T follicular helper cell (primary cell): Measurements from ENCODE around the gene ZNF367.
A peak's percentile ranks its signal among the peaks of the same experiment; 100 is the strongest.

Experiments used
- DNase-seq: peaks from one replicate; pipeline ENCODE4 v3.0.0-alpha.2; 2020; ENCODE audit warnings: low read depth

Gene ZNF367

DNA sequence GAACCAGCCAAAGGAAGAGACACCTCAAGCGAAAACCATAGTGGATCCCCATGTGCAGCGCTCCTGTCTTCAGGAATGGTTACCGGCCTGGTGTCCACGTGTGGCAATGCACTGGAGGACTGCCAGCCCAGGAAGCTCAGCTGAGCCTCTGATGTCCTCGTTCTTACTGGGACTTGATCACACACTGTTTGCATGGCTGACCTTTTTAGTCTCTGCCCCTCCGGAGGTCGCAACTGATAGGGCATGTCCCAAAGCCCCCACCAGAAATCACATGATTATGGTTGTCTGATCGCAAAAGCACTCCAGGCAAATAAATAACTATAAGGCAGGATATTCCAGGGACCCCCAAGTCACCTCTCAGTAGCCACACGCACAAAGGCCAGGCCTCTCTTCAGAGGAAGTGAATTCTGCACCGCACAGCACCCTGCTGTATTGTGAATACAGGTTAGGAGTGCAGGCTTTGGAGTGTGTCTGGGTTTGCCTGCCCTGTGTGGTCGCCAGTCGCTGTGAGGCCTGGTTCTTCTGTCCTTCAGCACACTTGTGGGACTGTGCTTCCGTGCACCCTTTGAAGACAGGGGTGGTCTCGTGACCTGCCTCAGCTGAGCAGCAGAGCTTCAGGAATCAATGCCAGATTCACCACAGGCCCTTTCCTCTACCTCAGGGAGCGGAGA lies 18.4 kb upstream of the ZNF367 start:
- DNase-seq = no peak

DNA sequence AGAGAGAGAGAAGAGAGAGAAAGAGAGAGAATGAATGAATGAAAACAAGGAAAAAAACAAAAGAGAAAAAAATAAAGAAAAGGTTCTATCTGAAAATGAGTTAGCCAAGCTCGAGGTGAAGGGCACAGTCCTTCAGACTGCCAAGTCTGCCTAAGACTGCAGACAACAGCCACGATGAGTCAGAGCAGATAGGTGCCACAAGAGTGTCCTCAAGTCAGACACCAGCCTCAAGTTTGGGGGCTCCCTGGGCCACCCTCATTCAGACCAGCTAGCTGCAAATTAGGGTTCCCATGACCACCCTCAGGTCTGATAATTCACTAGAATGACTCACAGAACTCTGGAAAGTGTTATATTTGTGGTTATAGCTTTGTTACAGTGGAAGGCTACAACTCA lies 17.9 kb upstream of the ZNF367 start:
- no peak for DNase-seq

DNA sequence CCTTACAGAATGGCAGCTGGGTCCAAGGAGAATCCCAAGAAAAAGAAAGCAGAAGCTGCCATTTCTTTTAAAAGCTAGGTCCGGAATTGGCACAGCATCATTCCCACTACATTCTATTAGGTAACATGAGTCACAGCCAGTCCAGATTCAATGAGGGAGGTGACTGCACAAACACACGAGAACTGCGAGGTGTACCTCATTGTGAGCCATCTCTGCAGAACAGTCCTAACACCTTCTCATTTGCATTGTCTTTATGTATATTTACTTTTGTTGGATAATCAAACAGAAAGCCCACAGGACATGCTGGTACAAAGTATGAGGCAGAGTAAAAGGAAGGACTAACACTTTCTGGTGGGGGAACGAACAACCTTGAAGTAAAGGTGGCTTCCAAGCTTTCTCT lies 17.2 kb upstream of the ZNF367 start:
- no peak for DNase-seq

DNA sequence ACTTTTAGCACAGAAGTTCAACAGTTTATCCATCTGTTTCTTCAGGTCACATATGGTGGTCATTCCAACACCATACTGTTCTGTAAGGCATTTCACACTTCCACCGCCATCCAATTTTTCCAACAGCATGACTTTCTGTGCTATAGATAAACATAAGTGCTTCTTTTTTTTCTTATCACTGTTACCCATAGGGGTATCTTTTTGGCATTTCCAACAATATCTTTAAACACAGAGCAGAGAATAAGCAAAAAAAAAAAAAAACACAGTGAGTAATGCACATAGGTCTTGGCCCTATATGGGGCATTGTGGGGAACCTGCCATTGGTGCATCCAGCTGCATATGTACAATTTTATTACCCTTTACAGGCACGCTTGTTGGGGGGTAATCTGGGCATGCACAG lies 12.2 kb upstream of the ZNF367 start:
- DNase-seq = no peak

- DNase-seq = no peak
Observed at GRCh38 chr9:96429732-96430131, 11.6 kb upstream of the ZNF367 start.

GRCh38 chr9:96425500-96426169 lies 7.5 kb upstream of the ZNF367 start:
- no peak for DNase-seq

GRCh38 chr9:96423985-96424336 lies 5.8 kb upstream of the ZNF367 start:
- DNase-seq = no peak

DNA sequence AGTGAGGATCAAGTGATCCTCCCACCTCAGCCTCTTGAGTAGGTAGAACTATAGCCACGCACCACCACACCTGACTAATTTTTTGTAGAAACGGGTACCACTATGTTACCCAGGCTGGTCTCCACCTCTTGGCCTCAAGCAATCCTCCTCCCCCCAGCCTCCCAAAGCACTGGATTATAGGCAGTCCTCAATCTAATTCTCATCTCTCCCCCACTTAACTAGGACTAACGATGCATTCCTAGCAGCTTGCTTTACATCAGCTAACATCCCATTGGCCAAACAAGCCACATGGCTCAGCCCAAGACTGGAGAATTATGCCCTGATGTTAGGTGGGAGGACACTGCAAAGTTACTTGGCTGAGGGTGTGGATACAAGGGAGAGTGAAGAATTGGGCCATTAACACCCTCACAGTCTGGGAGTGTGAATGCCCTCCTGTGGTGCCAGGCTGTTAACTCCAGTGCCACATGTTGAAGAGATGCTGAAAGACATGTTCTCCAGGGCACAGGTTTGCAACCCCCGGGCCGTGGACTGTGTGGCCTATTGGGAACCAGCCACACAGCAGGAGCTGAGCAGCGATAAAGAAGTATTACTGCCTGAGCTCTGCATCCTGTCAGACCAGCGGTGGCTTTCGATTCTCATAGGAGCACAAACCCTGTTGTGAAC lies 5.3 kb upstream of the ZNF367 start:
- no peak for DNase-seq

- no peak for DNase-seq
Observed at GRCh38 chr9:96420468-96421219, 2.5 kb upstream of the ZNF367 start.

DNA sequence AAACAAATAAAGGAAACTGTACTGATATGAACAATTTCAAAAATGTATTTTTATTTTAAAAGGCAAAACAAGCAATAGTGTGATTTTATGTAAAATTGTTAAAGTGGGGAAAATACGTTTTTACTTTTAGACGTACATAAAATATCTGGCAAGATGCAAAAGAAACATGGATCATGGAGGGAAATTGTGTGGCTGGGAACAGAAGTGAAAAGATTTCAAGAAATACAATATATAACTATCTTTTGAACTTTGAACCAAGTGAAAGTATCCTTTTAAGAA lies 1.5 kb upstream of the ZNF367 start:
- no peak for DNase-seq

- peak; percentile 13 for DNase-seq
Observed at GRCh38 chr9:96418920-96419690, 935 bp upstream of the ZNF367 start.

DNA sequence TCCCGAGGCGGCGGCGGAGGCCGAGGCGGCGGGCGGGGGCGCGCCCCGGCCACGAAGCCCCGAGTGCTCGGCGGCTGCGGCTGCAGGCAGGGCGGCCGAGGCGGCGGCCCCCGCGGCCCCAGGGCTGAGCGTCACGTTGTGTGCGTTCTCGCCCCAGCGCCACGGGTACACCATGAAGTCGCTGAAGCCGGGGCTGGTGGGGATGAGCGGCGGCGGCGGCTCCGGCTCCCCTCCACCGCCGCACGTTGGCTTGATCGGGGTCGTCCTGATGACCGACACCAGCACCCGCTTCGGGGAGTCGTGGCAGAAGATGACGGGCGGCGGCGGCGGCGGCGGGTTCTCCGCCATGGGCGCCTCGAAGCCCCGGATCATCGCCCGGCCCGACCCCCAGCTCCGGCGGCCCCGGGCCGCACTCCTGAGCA lies 498 bp downstream of the ZNF367 start:
- no peak for DNase-seq

GRCh38 chr9:96417051-96417586 lies 1.1 kb downstream of the ZNF367 start:
- DNase-seq = peak; percentile 87

- DNase-seq = no peak
Observed at GRCh38 chr9:96413302-96414221, 4.6 kb downstream of the ZNF367 start.

DNA sequence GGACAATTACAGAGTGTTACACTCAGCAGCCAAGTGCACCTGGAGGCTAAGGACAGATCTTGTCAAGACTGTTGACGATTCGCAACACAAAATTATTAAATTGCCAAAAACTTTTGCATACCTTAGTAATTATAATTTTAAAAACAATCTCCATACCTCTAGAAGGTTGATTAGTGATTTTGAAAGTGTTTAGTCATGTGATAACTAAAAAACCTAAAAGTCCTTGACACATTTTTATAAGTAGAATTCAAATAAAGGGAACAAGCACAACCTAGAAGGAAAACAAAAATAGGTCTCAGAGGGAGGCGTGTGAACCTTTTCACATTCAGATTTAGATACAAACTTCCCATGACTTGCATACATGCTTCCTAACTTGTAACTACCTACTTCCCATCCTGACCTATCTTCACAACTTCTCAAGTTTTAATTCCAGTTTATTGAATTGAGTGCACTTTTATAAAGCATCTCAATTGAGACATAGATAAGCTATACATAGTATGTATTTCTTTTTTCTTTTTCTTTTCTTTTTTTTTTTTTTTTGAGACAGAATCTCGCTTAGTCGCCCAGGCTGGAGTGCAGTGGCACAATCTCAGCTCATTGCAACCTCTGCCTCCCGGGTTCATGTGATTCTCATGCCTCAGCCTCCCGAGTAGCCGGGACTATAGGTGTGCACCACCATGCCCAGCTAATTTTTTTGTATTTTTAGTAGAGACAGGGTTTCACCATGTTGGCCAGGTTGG lies 5.8 kb downstream of the ZNF367 start:
- no peak for DNase-seq

DNA sequence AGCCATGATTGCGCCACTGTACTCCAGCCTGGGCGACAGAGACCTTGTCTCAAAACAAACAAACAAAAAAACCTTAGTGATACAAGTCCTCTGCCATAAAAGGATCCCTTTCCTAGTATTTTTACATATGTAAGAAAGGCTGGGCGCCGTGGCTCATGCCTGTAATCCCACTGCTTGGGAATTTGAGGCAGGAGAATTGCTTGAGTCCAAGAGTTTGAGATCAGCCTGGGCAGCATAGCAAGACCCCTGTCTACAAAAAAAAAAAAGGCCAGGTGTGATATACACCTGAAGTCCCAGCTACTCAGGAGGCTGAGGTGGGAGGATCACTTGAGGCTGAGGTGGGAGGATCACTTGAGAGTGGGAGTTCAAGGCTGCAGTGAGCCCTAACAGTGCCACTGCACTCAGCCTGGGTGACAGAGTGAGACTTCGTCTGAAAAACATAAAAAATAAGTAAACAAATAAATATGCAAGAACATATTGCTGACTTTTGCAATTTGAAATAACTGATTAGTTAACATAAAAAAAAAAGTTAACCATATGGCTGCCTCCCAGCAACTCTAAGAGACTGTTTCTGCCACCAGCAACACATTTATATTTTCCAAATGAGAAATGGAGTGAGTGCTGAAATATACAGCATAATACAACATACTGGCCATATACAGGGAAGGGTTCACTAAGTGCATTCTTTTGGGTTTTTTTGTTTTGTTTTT lies 6.9 kb downstream of the ZNF367 start:
- DNase-seq = no peak

GRCh38 chr9:96408409-96409280 lies 9.5 kb downstream of the ZNF367 start:
- no peak for DNase-seq

DNA sequence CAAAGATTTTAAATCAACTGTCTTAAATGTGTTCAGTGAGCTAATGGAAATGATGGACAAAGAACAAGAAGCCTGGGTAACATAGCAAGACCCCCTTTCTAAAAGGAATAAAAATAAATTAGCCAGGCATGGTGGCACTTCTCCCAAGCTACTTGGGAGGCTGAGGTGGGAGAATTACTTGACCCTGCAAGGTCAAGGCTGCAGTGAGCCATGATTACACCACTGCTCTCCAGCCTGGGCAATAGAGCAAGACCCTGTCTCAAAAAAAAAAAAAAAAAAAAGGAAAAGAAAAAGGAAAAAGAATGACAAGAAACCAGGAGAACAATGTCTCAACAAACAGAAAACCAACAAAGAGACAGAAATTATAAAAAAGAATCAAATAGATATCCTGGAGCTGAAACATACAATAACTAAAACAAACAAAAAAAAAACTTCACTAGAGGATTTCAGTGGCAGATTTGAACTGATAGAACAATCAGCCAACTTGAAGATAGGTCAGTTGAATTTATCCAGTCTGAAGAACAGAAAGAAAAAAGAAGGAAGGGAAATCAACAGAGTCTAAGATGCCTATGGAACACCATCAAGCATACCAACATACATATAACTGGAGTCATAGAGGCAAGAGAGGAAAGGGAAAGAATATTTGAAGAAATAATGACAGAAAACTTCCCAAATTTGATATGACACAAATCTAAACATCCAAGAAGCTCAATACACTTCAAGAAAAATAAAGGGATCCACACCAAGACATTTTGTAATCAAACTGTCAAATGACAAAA lies 17.8 kb downstream of the ZNF367 start:
- DNase-seq = no peak
